ENCODE results near the gene IRF2.

- TF ChIP-seq CTCF (IDR thresholded peaks at IDR 0.05; ENCODE audit: control extremely low read depth in 1 of 3, insufficient read depth in 1 of 3, low read depth in 1 of 3, low read length in 3 of 3) (no peak), SP4 (IDR thresholded peaks at IDR 0.05; ENCODE audit: low read length) (no peak)
Observed at GRCh38 chr4:184462724-184463123, 11.6 kb downstream of the IRF2 start.
